Mesothelial cell of epicardium (in vitro differentiated cells): ENCODE results near the gene MGAT1. TPM values are rescaled to one million over a fixed set of nuclear protein-coding genes. Genes with fewer than 3 reads are reported as not detected.
A peak's percentile ranks its signal among the peaks of the same experiment; 100 is the strongest.

Source experiments
- DNase-seq, 2 experiments: peaks; one replicate each; pipeline ENCODE4 v3.0.0; 2021; ENCODE audit warnings: low spot score in 2 of 2; ENCODE audit not compliant: unreplicated experiment in 2 of 2
- H3K27ac Mint-ChIP-seq: 2 replicates; pipeline ENCODE4 v1.8.0; 2021; ENCODE audit warnings: mixed read lengths
- H3K27me3 Mint-ChIP-seq: 2 replicates; pipeline ENCODE4 v1.8.0; 2021; ENCODE audit warnings: low read depth, mixed read lengths
- H3K36me3 Mint-ChIP-seq: 2 replicates; pipeline ENCODE4 v1.8.0; 2021; ENCODE audit warnings: mixed read lengths
- H3K4me1 Mint-ChIP-seq: 2 replicates; pipeline ENCODE4 v1.8.0; 2021; ENCODE audit warnings: mixed read lengths
- H3K4me3 Mint-ChIP-seq: 2 replicates; pipeline ENCODE4 v1.8.0; 2021; ENCODE audit warnings: mild to moderate bottlenecking, moderate library complexity, mixed read lengths
- H3K9me3 Mint-ChIP-seq: 2 replicates; pipeline ENCODE4 v1.8.0; 2021; ENCODE audit warnings: mixed read lengths
- CTCF ChIP-seq: fragments of 200-600 bp; sonication (generic); IDR thresholded peaks from one replicate; pipeline ENCODE4 v1.5.0; 2021; ENCODE audit warnings: antibody characterized with exemption; ENCODE audit not compliant: unreplicated experiment
- total RNA-seq: library from RNA; stranded (reverse); gene quantifications from 3 replicates; pipeline ENCODE4 v1.2.1, GENCODE V29; 2021

Gene MGAT1
- total RNA-seq, 1 donor from 2014 or later = 91.4 TPM

- Mint-ChIP-seq H3K4me3 (no peak overlapping the region), H3K4me1 (peaks cover 21% of the 10 kb centered on the region), H3K36me3 (peaks cover 2% of the 10 kb centered on the region), H3K9me3 (no peaks in the 10 kb centered on the region), H3K27ac (no peak overlapping the region), H3K27me3 (no peaks in the 10 kb centered on the region)
- TF ChIP-seq CTCF = no peak
- peak in 1 of 2 experiments; percentile 32 for DNase-seq
Measured at GRCh38 chr5:180797256-180798192, 5.1 kb downstream of the MGAT1 start.

- TF ChIP-seq CTCF = no peak
- Mint-ChIP-seq H3K4me3 (no peak overlapping the region), H3K9me3 (no peaks in the 10 kb centered on the region), H3K4me1 (peaks cover 10% of the 10 kb centered on the region), H3K27ac (peak overlapping the region; percentile 51), H3K27me3 (no peaks in the 10 kb centered on the region), H3K36me3 (peaks cover 8% of the 10 kb centered on the region)
- DNase-seq = peak in 1 of 2 experiments; percentile 13
Measured at GRCh38 chr5:180795771-180796313, 6.8 kb downstream of the MGAT1 start.

GRCh38 chr5:180792965-180793287 is 9.7 kb downstream of the MGAT1 start:
- Mint-ChIP-seq H3K4me3 (no peak overlapping the region), H3K36me3 (peaks cover 17% of the 10 kb centered on the region), H3K27me3 (no peaks in the 10 kb centered on the region), H3K9me3 (no peaks in the 10 kb centered on the region), H3K27ac (no peak overlapping the region), H3K4me1 (peaks cover 3% of the 10 kb centered on the region)
- TF ChIP-seq CTCF = no peak
- DNase-seq = no peak

GRCh38 chr5:180792287-180792964 is 10.2 kb downstream of the MGAT1 start:
- Mint-ChIP-seq H3K36me3 (peaks cover 17% of the 10 kb centered on the region), H3K27ac (no peak overlapping the region), H3K4me3 (no peak overlapping the region), H3K4me1 (peaks cover 8% of the 10 kb centered on the region), H3K9me3 (no peaks in the 10 kb centered on the region), H3K27me3 (no peaks in the 10 kb centered on the region)
- TF ChIP-seq CTCF = no peak
- no peak for DNase-seq

GRCh38 chr5:180791611-180792213 is 10.9 kb downstream of the MGAT1 start:
- Mint-ChIP-seq H3K27me3 (no peaks in the 10 kb centered on the region), H3K4me3 (no peak overlapping the region), H3K27ac (no peak overlapping the region), H3K4me1 (peaks cover 16% of the 10 kb centered on the region), H3K9me3 (no peaks in the 10 kb centered on the region), H3K36me3 (peaks cover 17% of the 10 kb centered on the region)
- DNase-seq = no peak
- TF ChIP-seq CTCF = no peak
